HEK293 (cell line): ENCODE data around the gene UBXN4.

Experiments
- BCL11A ChIP-seq: fragments of 450-650 bp; formaldehyde crosslinking; IDR thresholded peaks from 2 replicates; pipeline ENCODE4 v1.5.1; 2016; ENCODE audit warnings: low read depth, missing biosample characterization, missing genetic modification characterization
- EGR2 ChIP-seq: fragments of 450-650 bp; formaldehyde crosslinking; IDR thresholded peaks from 2 replicates; pipeline ENCODE4 v1.5.1; 2016; ENCODE audit warnings: low read depth, missing biosample characterization, missing genetic modification characterization
- MYNN ChIP-seq: fragments of 450-650 bp; formaldehyde crosslinking; IDR thresholded peaks from 2 replicates; pipeline ENCODE4 v1.5.1; 2016; ENCODE audit warnings: missing biosample characterization, missing genetic modification characterization, borderline replicate concordance
- SALL2 ChIP-seq: fragments of 450-650 bp; formaldehyde crosslinking; IDR thresholded peaks from 2 replicates; pipeline ENCODE4 v1.5.0; 2017; ENCODE audit warnings: missing biosample characterization, mild to moderate bottlenecking, missing genetic modification characterization, borderline replicate concordance
- ZFHX2 ChIP-seq: fragments of 450-650 bp; formaldehyde crosslinking; conservative IDR thresholded peaks from 2 replicates; pipeline ENCODE4 v1.5.1; 2016; ENCODE audit warnings: missing biosample characterization, missing genetic modification characterization
- ZNF514 ChIP-seq: fragments of 450-650 bp; formaldehyde crosslinking; IDR thresholded peaks from 2 replicates; pipeline ENCODE4 v1.5.1; 2016; ENCODE audit warnings: missing biosample characterization, missing genetic modification characterization
- ZNF571 ChIP-seq: fragments of 450-650 bp; formaldehyde crosslinking; IDR thresholded peaks from 2 replicates; pipeline ENCODE4 v1.5.0; 2017; ENCODE audit warnings: missing biosample characterization, missing genetic modification characterization
- ZNF654 ChIP-seq: fragments of 450-650 bp; formaldehyde crosslinking; IDR thresholded peaks from 2 replicates; pipeline ENCODE4 v1.5.1; 2016; ENCODE audit warnings: low read depth, missing biosample characterization, missing genetic modification characterization
- ZNF747 ChIP-seq: fragments of 450-650 bp; formaldehyde crosslinking; IDR thresholded peaks from 2 replicates; pipeline ENCODE4 v1.5.1; 2016; ENCODE audit warnings: missing biosample characterization, missing genetic modification characterization
- ZSCAN30 ChIP-seq: fragments of 450-650 bp; IDR thresholded peaks from 2 replicates; pipeline ENCODE4 v1.5.1; 2018; ENCODE audit warnings: missing biosample characterization, mild to moderate bottlenecking, missing genetic modification characterization, moderate library complexity
- TF ChIP-seq, protein P1 (sequence below): fragments of 450-650 bp; formaldehyde crosslinking; IDR thresholded peaks from 2 replicates; pipeline ENCODE4 v1.5.1; 2016; ENCODE audit warnings: missing biosample characterization, missing genetic modification characterization
- TF ChIP-seq, protein P2 (sequence below): fragments of 450-650 bp; formaldehyde crosslinking; IDR thresholded peaks from 2 replicates; pipeline ENCODE4 v1.5.1; 2016; ENCODE audit warnings: missing biosample characterization, missing genetic modification characterization
- TF ChIP-seq, protein P3 (sequence below): sonication (generic); formaldehyde crosslinking; IDR thresholded peaks from 2 replicates; pipeline ENCODE4 v1.8.1; 2022; ENCODE audit warnings: mild to moderate bottlenecking, moderate library complexity, missing genetic modification reagents

DNA sequence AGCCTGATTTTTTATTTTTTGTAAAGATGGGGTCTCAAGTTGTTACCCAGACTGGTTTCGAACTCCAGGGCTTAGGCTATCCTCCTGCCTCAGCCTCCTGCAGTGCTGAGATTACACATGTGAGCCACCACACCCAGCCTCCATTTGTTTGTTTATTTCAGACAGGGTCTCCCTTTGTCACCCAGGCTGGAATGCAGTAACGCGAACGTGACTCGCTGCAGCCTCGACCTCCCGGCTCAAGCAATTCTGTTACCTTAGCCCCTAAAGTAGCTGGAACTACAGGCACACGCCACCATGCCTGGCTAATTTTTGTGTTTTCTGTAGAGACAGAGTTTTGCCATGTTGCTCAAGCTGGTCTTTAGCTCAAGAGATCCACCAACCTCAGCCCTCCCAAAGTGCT, 27.2 kb downstream of the UBXN4 start:
- TF ChIP-seq, protein P1, sequence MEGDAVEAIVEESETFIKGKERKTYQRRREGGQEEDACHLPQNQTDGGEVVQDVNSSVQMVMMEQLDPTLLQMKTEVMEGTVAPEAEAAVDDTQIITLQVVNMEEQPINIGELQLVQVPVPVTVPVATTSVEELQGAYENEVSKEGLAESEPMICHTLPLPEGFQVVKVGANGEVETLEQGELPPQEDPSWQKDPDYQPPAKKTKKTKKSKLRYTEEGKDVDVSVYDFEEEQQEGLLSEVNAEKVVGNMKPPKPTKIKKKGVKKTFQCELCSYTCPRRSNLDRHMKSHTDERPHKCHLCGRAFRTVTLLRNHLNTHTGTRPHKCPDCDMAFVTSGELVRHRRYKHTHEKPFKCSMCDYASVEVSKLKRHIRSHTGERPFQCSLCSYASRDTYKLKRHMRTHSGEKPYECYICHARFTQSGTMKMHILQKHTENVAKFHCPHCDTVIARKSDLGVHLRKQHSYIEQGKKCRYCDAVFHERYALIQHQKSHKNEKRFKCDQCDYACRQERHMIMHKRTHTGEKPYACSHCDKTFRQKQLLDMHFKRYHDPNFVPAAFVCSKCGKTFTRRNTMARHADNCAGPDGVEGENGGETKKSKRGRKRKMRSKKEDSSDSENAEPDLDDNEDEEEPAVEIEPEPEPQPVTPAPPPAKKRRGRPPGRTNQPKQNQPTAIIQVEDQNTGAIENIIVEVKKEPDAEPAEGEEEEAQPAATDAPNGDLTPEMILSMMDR (tag by site-specific recombination) = no peak
- no peak for TF ChIP-seq MYNN
- TF ChIP-seq ZSCAN30 (tag by site-specific recombination) = no peak
- TF ChIP-seq ZFHX2 (tag by site-specific recombination) = no peak
- TF ChIP-seq ZNF654 (tag by site-specific recombination) = no peak
- TF ChIP-seq, protein P2, sequence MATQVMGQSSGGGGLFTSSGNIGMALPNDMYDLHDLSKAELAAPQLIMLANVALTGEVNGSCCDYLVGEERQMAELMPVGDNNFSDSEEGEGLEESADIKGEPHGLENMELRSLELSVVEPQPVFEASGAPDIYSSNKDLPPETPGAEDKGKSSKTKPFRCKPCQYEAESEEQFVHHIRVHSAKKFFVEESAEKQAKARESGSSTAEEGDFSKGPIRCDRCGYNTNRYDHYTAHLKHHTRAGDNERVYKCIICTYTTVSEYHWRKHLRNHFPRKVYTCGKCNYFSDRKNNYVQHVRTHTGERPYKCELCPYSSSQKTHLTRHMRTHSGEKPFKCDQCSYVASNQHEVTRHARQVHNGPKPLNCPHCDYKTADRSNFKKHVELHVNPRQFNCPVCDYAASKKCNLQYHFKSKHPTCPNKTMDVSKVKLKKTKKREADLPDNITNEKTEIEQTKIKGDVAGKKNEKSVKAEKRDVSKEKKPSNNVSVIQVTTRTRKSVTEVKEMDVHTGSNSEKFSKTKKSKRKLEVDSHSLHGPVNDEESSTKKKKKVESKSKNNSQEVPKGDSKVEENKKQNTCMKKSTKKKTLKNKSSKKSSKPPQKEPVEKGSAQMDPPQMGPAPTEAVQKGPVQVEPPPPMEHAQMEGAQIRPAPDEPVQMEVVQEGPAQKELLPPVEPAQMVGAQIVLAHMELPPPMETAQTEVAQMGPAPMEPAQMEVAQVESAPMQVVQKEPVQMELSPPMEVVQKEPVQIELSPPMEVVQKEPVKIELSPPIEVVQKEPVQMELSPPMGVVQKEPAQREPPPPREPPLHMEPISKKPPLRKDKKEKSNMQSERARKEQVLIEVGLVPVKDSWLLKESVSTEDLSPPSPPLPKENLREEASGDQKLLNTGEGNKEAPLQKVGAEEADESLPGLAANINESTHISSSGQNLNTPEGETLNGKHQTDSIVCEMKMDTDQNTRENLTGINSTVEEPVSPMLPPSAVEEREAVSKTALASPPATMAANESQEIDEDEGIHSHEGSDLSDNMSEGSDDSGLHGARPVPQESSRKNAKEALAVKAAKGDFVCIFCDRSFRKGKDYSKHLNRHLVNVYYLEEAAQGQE (tag by site-specific recombination) = no peak
- TF ChIP-seq EGR2 = no peak
- no peak for TF ChIP-seq ZNF571 (tag by site-specific recombination)
- TF ChIP-seq SALL2 (tag by site-specific recombination) = no peak
- no peak for TF ChIP-seq ZNF514 (tag by site-specific recombination)
- TF ChIP-seq BCL11A (tag by site-specific recombination) = no peak
- TF ChIP-seq, protein P3, sequence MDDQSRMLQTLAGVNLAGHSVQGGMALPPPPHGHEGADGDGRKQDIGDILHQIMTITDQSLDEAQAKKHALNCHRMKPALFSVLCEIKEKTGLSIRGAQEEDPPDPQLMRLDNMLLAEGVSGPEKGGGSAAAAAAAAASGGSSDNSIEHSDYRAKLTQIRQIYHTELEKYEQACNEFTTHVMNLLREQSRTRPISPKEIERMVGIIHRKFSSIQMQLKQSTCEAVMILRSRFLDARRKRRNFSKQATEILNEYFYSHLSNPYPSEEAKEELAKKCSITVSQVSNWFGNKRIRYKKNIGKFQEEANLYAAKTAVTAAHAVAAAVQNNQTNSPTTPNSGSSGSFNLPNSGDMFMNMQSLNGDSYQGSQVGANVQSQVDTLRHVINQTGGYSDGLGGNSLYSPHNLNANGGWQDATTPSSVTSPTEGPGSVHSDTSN = no peak
- no peak for TF ChIP-seq ZNF747 (tag by site-specific recombination)
